HG03135 (cell line): ENCODE data around the gene ZNF316.
"Not testable (repeated sequence)": the region's sequence is repeated elsewhere in the genome, so short reads cannot be mapped to it uniquely, and the experiment has no call there.

Source experiments
- ATAC-seq: cut with Tn5 transposase; IDR thresholded peaks from one replicate; pipeline ENCODE4 v1.9.1; 2021; ENCODE audit warnings: mild to moderate bottlenecking, moderate library complexity; ENCODE audit not compliant: unreplicated experiment

The ZNF316 gene

GRCh38 chr7:6646465-6646864, 9.3 kb downstream of the ZNF316 start:
- no peak for ATAC-seq

GRCh38 chr7:6647080-6647479, 10.0 kb downstream of the ZNF316 start:
- no peak for ATAC-seq

- no peak for ATAC-seq
These were observed 10.4 kb downstream of the ZNF316 start for GRCh38 chr7:6647541-6647940.

GRCh38 chr7:6648066-6648814, 11.1 kb downstream of the ZNF316 start:
- ATAC-seq = no peak

GRCh38 chr7:6648815-6649104, 11.6 kb downstream of the ZNF316 start:
- no peak for ATAC-seq

- no peak for ATAC-seq
These were observed 12.3 kb downstream of the ZNF316 start for GRCh38 chr7:6649241-6649961.

GRCh38 chr7:6650086-6650485, 13.0 kb downstream of the ZNF316 start:
- no peak for ATAC-seq

- no peak for ATAC-seq
These were observed 13.4 kb downstream of the ZNF316 start for GRCh38 chr7:6650521-6651011.

GRCh38 chr7:6651851-6652445, 14.8 kb downstream of the ZNF316 start:
- ATAC-seq = no peak

GRCh38 chr7:6652446-6653011, 15.4 kb downstream of the ZNF316 start:
- no peak for ATAC-seq

GRCh38 chr7:6653071-6654003, 16.2 kb downstream of the ZNF316 start:
- ATAC-seq = no peak

GRCh38 chr7:6654113-6654841, 17.2 kb downstream of the ZNF316 start:
- no peak for ATAC-seq

- ATAC-seq = no peak
These were observed 17.9 kb downstream of the ZNF316 start for GRCh38 chr7:6654842-6655610.

- ATAC-seq = no peak
These were observed 18.7 kb downstream of the ZNF316 start for GRCh38 chr7:6655636-6656385.

- ATAC-seq = no peak
These were observed 19.3 kb downstream of the ZNF316 start for GRCh38 chr7:6656413-6656812.

- ATAC-seq = no peak
These were observed 21.7 kb downstream of the ZNF316 start for GRCh38 chr7:6658618-6659345.

GRCh38 chr7:6670851-6671250, 33.7 kb downstream of the ZNF316 start:
- not testable (repeated sequence) for ATAC-seq
